ENCODE measurements around the gene MARCHF2. TPM values are rescaled to one million over a fixed set of nuclear protein-coding genes. Genes with fewer than 3 reads are reported as not detected.

Gene MARCHF2
- total RNA-seq = 96.6 and 111 TPM in 2 replicates

GRCh38 chr19:8412783-8413628, at the start of gene MARCHF2:
Gene MARCHF2 (plus strand): TSS chr19:8413305. CDS start chr19:8421841, 8,536 bp downstream.

GRCh38 chr19:8363803-8364771, 49.0 kb upstream of the MARCHF2 start, which contains the start of gene ANGPTL4:
Gene ANGPTL4 (plus strand): TSS chr19:8364155. CDS start chr19:8364322, 167 bp downstream.

GRCh38 chr19:8389891-8390616, 23.1 kb upstream of the MARCHF2 start, which contains the start of gene RAB11B:
Gene RAB11B (plus strand): TSS chr19:8390360. CDS start chr19:8390417, 57 bp downstream.

GRCh38 chr19:8444677-8445487, 31.8 kb downstream of the MARCHF2 start, which contains the start of gene HNRNPM:
Gene HNRNPM (plus strand): TSS chr19:8444975. CDS start chr19:8444999, 24 bp downstream.

Other genes starting within 250 kb of the MARCHF2 start
- 8.1 and 10.1 TPM in 2 replicates for gene CERS4, start 203.9 kb upstream of the MARCHF2 start, total RNA-seq
- gene CD320, start 104.9 kb upstream of the MARCHF2 start, total RNA-seq = 105 and 133 TPM in 2 replicates
- gene NDUFA7, start 91.9 kb upstream of the MARCHF2 start, total RNA-seq = 16.1 and 39.3 TPM in 2 replicates
- 283 and 489 TPM in 2 replicates for gene RPS28, start 91.8 kb upstream of the MARCHF2 start, total RNA-seq
- 2.9 and 3.7 TPM in 2 replicates for gene KANK3, start 70.0 kb upstream of the MARCHF2 start, total RNA-seq
- 9.8 and 9.9 TPM in 2 replicates for gene ANGPTL4, start 49.1 kb upstream of the MARCHF2 start, total RNA-seq
- gene RAB11B, start 22.9 kb upstream of the MARCHF2 start, total RNA-seq = 13.8 and 14.1 TPM in 2 replicates
- 100 and 117 TPM in 2 replicates for gene HNRNPM, start 31.7 kb downstream of the MARCHF2 start, total RNA-seq
- not detected in 2 replicates for gene PRAM1, start 89.3 kb downstream of the MARCHF2 start, total RNA-seq
- gene ZNF414, start 100.9 kb downstream of the MARCHF2 start, total RNA-seq = 2.7 and 14.7 TPM in 2 replicates
- 0.53 and 2.3 TPM in 2 replicates for gene MYO1F, start 164.1 kb downstream of the MARCHF2 start, total RNA-seq
- under 0.01 and 7.6 TPM in 2 replicates for gene ADAMTS10, start 197.4 kb downstream of the MARCHF2 start, total RNA-seq
- gene NFILZ, start 217.3 kb downstream of the MARCHF2 start, total RNA-seq = not detected in 2 replicates

All from myometrial cell (primary cell).